Coronary artery (tissue), 2 donors: ENCODE data around the gene SPEN.

Experiments
- DNase-seq: peaks from one replicate; pipeline ENCODE4 v3.0.0-alpha.2; 2017; ENCODE audit warnings: low spot score
- H3K27ac ChIP-seq, 2 donors: fragments of 200-600 bp; sonication (generic); one replicate each; pipeline ENCODE4 v1.5.1; 2016 to 2019
- H3K4me3 ChIP-seq: fragments of 200-600 bp; sonication (generic); 2 replicates; pipeline ENCODE4 v1.5.1; 2016; ENCODE audit warnings: mild to moderate bottlenecking, moderate library complexity
- TF ChIP-seq, protein P1 (sequence below): fragments of 200-600 bp; sonication (generic); IDR thresholded peaks from one replicate; pipeline ENCODE4 v1.5.1; 2019; ENCODE audit warnings: antibody characterized with exemption

The SPEN gene

DNA sequence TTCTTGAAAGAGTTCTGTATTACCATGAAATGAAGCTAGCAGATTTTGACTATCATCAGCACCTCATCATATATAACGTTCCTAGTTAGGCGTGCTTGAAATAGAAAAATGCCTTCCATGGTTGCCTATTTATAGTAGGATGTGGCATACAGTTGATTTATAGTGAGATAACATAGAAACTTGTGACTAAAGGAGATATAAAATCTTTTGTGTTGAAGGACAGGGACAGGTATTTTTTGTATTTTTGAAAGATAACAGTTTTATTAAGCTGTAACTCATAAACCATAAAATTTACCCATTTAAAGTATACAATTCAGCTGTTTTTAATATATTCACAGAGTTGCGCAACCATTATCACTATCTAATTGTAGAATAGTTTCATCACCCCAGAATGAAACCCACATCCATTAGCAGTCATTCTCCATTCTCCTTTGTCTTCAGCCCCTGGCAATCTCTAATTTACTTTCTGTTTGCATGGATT is 19.3 kb downstream of the SPEN start:
- no peak overlapping the region for H3K4me3 ChIP-seq
- no peak for DNase-seq
- no peak overlapping the region for H3K27ac ChIP-seq

DNA sequence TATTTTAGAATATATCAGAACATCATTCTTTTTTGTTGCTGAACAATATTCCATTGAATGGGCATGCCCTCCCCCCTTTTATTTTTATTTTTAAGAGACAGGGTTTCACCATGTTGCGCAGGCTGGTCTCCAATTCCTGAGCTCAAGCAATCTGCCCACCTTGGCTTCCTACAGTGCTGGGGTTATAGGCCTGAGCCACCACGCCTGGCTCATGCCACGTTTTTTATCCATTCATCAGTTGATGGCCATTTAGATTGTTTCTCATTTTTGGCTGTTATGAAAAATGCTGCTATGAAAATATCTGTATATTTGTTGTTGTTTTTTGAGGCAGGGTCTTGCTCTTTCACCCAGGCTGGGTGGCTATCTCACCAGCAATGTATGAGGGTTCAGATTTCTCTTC is 19.8 kb downstream of the SPEN start:
- H3K27ac ChIP-seq, result no peak overlapping the region
- no peak for DNase-seq
- no peak overlapping the region for H3K4me3 ChIP-seq
- TF ChIP-seq, protein P1, sequence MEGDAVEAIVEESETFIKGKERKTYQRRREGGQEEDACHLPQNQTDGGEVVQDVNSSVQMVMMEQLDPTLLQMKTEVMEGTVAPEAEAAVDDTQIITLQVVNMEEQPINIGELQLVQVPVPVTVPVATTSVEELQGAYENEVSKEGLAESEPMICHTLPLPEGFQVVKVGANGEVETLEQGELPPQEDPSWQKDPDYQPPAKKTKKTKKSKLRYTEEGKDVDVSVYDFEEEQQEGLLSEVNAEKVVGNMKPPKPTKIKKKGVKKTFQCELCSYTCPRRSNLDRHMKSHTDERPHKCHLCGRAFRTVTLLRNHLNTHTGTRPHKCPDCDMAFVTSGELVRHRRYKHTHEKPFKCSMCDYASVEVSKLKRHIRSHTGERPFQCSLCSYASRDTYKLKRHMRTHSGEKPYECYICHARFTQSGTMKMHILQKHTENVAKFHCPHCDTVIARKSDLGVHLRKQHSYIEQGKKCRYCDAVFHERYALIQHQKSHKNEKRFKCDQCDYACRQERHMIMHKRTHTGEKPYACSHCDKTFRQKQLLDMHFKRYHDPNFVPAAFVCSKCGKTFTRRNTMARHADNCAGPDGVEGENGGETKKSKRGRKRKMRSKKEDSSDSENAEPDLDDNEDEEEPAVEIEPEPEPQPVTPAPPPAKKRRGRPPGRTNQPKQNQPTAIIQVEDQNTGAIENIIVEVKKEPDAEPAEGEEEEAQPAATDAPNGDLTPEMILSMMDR, result no peak

More for the DNA sequence above, 19.3 kb downstream of the SPEN start:
- TF ChIP-seq, protein P1, result no peak

DNA sequence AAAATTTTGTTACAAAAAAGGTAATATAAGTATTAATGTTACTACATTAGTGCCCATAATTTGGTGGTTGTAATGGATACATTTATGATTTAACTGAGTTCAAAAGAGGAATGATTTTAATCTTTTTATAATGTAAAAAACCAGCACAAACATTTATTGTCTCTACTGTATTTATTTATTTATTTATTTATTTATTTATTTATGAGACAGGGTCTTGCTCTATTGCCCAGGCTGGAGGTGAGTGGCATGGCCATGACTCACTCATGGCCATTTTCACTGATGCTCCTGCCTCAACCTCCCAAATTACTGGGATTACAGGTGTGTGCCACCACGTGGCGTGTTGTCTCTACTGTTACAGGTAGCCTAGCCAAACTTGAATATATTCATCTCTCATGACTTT is 21.9 kb downstream of the SPEN start:
- H3K4me3 ChIP-seq, result no peak overlapping the region
- DNase-seq, result no peak
- no peak overlapping the region for H3K27ac ChIP-seq
- TF ChIP-seq, protein P1, result no peak

DNA sequence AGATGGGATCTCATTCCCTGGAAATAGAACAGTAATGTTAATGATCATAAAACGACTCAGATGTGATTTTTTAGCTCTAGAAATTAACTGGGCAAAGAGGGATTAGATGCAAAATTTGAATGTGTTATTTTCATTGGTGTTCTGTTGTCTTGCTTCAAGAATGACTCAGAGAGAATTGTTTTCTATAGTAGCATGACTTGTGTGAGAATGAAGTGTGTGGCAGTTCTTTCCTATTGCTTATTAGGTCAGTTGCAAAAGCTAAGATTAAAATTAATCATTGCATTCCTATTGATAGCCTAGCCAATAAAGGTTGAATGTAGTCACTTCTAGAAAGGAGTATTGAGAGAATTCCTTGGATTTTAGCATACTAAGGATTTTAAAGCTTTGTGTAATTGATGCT is 22.9 kb downstream of the SPEN start:
- Histone ChIP-seq H3K27ac (no peak overlapping the region), H3K4me3 (no peak overlapping the region)
- TF ChIP-seq, protein P1, result no peak

DNA sequence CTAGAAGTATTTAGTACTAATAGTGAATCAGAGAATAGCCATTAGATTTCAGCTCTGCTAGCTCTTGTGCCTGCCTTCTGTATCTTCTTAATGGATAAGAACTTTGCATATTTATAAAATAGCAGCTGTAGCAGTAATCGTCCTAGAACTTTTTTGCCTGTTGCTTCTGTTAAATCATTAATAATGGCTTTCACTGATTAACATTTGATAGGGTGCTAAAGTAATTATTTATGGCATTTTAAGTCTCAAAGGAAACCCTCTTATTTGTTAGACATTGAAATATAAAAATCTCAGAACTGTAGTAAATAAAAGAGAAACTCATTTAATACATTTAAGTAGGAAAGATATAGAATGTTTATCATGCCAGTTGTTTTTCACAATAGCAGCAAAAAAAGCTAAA is 27.0 kb downstream of the SPEN start:
- TF ChIP-seq, protein P1, result no peak
- no peak overlapping the region for H3K4me3 ChIP-seq
- no peak overlapping the region for H3K27ac ChIP-seq
- DNase-seq, result no peak

More for the DNA sequence above, 22.9 kb downstream of the SPEN start:
- DNase-seq, result no peak

DNA sequence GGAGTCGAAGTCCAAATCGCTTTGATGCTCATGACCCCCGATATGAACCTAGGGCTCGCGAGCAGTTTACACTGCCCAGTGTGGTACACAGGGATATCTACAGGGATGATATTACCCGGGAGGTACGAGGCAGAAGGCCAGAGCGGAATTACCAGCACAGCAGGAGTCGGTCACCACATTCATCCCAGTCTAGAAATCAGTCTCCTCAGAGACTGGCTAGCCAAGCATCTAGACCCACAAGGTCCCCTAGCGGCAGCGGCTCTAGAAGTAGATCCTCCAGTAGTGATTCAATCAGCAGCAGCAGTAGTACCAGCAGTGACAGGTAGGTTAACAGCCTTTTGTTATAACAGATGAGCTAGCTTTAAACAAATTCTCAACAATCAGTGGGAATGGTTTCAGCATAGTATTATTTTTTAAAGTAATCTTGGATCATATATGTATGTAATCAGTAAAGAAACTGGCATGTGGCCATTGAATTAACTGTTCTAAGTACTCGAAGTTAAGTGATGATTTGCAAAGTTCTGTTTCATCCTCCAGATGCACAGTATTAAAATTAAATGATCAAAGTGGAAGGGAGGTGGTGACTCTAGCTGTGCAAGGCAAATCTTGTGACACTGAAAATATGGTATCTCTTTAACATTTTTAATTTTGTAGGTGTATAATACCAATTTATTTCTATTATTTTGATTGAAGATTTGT is 29.0 kb downstream of the SPEN start:
- no peak for DNase-seq

More for the DNA sequence above, 29.0 kb downstream of the SPEN start:
- H3K27ac ChIP-seq, result no peak overlapping the region
- H3K4me3 ChIP-seq, result no peak overlapping the region
- TF ChIP-seq, protein P1, result no peak
